NCI-H2107 treated with DMSO at 0.1 percent for 48 hours (cell line): ENCODE measurements around the gene MTHFD1L.
"Not testable (repeated sequence)": the region's sequence is repeated elsewhere in the genome, so short reads cannot be mapped to it uniquely, and the experiment has no call there.

Experiments used
- DNase-seq: peaks from one replicate; lab custom pipeline; 2025; ENCODE audit not compliant: unreplicated experiment; lab: John Stamatoyannopoulos, UW

MTHFD1L gene

GRCh38 chr6:150865406-150866146 is at the start of gene MTHFD1L:
Gene MTHFD1L (plus strand): TSS chr6:150865702. CDS start chr6:150865823, 121 bp downstream.
- DNase-seq: no peak

- DNase-seq: not testable (repeated sequence)
Observed at GRCh38 chr6:150816554-150816953, 48.9 kb upstream of the MTHFD1L start.

GRCh38 chr6:150822932-150823331 is 42.6 kb upstream of the MTHFD1L start:
- DNase-seq: no peak

- DNase-seq: no peak
Observed at GRCh38 chr6:150826788-150827187, 38.7 kb upstream of the MTHFD1L start.

- not testable (repeated sequence) for DNase-seq
Observed at GRCh38 chr6:150828107-150828506, 37.4 kb upstream of the MTHFD1L start.

- DNase-seq: no peak
Observed at GRCh38 chr6:150830439-150831165, 34.9 kb upstream of the MTHFD1L start.

GRCh38 chr6:150831577-150831976 is 33.9 kb upstream of the MTHFD1L start:
- DNase-seq: no peak

- no peak for DNase-seq
Observed at GRCh38 chr6:150835620-150836019, 29.9 kb upstream of the MTHFD1L start.

- DNase-seq: no peak
Observed at GRCh38 chr6:150840185-150840584, 25.3 kb upstream of the MTHFD1L start.

GRCh38 chr6:150841189-150841588 is 24.3 kb upstream of the MTHFD1L start:
- DNase-seq: no peak

GRCh38 chr6:150841697-150842096 is 23.8 kb upstream of the MTHFD1L start:
- no peak for DNase-seq

- no peak for DNase-seq
Observed at GRCh38 chr6:150844371-150844770, 21.1 kb upstream of the MTHFD1L start.

GRCh38 chr6:150846641-150847040 is 18.9 kb upstream of the MTHFD1L start:
- DNase-seq: no peak

GRCh38 chr6:150848400-150848799 is 17.1 kb upstream of the MTHFD1L start:
- DNase-seq: no peak

- DNase-seq: not testable (repeated sequence)
Observed at GRCh38 chr6:150854392-150854791, 11.1 kb upstream of the MTHFD1L start.

- not testable (repeated sequence) for DNase-seq
Observed at GRCh38 chr6:150855171-150855570, 10.3 kb upstream of the MTHFD1L start.

- no peak for DNase-seq
Observed at GRCh38 chr6:150857062-150857944, 8.2 kb upstream of the MTHFD1L start.

GRCh38 chr6:150857945-150858308 is 7.6 kb upstream of the MTHFD1L start:
- no peak for DNase-seq

GRCh38 chr6:150861448-150862168 is 3.9 kb upstream of the MTHFD1L start:
- DNase-seq: not testable (repeated sequence)

GRCh38 chr6:150863213-150863928 is 2.1 kb upstream of the MTHFD1L start:
- no peak for DNase-seq
